Lower leg skin (tissue), 4 donors: ENCODE results near the gene AQP12A. TPM values are rescaled to one million over a fixed set of nuclear protein-coding genes. Genes with fewer than 3 reads are reported as not detected.

Source experiments
- DNase-seq, 2 donors: peaks; one replicate each; pipeline ENCODE4 v3.0.0-alpha.2; 2019; ENCODE audit warnings: low spot score in 2 of 2
- H3K4me3 ChIP-seq: fragments of 200-600 bp; sonication (generic); 2 replicates; pipeline ENCODE4 v1.5.1; 2017; ENCODE audit warnings: mild to moderate bottlenecking, low read depth; ENCODE audit not compliant: poor library complexity, severe bottlenecking
- POLR2A ChIP-seq, 2 donors: fragments of 450-650 bp; IDR thresholded peaks; one replicate each; pipeline ENCODE4 v1.6.1; 2016 to 2017; ENCODE audit warnings: antibody characterized with exemption in 2 of 2, mild to moderate bottlenecking in 1 of 2, moderate library complexity in 1 of 2
- WGBS, 2 donors: methylation state at CpG; one replicate each; pipeline ENCODE4 v1.1.5; 2018; 5-methylcytosine and 5-hydroxymethylcytosine counted together
- intact Hi-C: fragments of 100-400 bp; cut with DNase I; formaldehyde crosslinking; loops from one replicate; pipeline ENCODE4 v1.15.0; 2023; ENCODE audit warnings: low total_unique reads
- total RNA-seq, 4 donors: library from RNA; depleted of rRNA; stranded (reverse); fragments of >200 nt; gene quantifications; one replicate each; pipeline ENCODE4 v1.1.0, GENCODE V29; 2016
- TF ChIP-seq, protein P1 (sequence below), 3 donors: fragments of 450-650 bp; IDR thresholded peaks; one replicate each; pipeline ENCODE4 v1.5.1; 2016; ENCODE audit warnings: antibody characterized with exemption in 3 of 3, mild to moderate bottlenecking in 3 of 3, moderate library complexity in 2 of 3

AQP12A gene
- total RNA-seq, 4 donors from 2014 or later: not detected

DNA sequence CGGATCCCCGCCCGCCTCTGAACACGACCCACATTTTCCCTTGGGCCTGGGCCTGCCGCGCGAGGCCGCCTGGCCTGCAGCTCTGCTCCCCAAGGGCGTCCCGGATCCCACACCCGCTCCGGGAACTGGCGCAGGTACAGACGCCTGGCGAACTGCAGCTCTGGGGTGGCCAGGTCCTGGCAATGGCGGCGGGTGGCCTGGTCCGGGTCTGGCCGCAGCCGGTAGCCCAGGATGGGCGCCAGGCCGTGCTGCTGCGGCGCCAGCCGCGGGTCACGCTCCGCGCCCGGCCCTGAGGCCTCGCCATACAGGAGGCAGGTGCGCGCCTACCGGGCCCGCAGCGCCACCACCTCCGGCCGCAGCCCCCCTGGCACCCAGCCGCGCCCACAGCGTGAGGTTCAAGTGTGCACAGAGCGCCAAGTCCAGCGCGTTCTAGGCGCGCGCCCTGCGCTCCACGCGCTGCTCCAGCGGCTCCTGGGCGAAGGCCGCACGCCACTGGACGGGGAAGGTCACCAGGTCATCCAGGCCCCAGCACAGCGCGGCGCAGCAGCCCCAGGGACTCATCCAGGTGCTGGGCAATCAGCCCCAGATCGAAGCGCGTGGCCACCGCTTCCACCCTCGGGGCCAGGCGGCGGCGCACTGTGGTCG is 9.5 kb downstream of the AQP12A start:
- TF ChIP-seq, protein P1, sequence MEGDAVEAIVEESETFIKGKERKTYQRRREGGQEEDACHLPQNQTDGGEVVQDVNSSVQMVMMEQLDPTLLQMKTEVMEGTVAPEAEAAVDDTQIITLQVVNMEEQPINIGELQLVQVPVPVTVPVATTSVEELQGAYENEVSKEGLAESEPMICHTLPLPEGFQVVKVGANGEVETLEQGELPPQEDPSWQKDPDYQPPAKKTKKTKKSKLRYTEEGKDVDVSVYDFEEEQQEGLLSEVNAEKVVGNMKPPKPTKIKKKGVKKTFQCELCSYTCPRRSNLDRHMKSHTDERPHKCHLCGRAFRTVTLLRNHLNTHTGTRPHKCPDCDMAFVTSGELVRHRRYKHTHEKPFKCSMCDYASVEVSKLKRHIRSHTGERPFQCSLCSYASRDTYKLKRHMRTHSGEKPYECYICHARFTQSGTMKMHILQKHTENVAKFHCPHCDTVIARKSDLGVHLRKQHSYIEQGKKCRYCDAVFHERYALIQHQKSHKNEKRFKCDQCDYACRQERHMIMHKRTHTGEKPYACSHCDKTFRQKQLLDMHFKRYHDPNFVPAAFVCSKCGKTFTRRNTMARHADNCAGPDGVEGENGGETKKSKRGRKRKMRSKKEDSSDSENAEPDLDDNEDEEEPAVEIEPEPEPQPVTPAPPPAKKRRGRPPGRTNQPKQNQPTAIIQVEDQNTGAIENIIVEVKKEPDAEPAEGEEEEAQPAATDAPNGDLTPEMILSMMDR (IDR thresholded peaks at IDR 0.05): no peak
- no peak for TF ChIP-seq POLR2A (IDR thresholded peaks at IDR 0.05)
- 60 to 71% methylated on average over 60 to 61 of the region's 67 CpGs for WGBS, 2 donors
- H3K4me3 ChIP-seq: no peak overlapping the region
- intact Hi-C loops: no loop called here
- DNase-seq: no peak

DNA sequence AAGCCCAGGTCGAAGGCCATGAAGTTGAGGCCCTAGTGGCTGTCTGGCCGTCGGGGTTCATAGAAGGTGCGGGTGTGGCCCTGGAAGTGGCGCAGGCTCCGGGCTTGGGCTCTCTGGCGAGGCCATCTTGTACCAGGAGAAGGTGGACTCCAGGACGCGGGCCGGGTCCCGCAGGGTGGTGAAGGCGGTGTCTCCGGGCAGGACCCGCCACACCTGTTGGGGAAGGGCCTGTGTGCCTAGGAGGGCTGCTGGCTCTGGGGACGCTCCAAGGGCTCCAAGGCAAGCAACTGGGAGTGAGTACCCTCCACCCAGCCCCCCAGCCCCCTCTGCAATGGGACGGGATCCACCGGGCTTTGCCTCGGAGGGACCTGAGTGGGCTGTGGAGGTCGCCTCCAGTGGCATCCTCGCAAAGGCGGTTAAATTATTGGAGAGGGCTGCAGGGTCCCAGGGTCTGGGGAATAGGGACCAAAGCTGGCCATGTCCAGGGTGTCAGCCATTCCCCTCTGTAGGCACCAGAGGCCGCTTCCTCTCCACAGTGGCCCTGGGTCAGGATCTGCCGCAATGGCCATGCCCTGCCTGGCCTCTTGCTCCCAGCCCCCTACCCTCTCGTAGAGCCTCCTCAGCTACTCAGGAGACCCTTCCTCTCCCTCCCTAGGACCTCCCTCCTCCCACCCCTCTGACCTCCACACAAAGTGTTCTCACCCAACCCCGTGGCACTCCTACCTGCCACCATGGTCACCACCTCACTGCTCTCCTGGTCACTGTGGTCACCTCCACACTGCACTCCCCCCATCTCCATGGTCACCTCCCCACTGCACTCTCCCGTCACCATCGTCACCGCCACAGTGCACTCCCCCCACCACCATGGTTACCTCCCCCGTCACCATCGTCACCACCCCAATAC is 10.3 kb downstream of the AQP12A start:
- WGBS, 2 donors: 88 to 89% methylated on average over 21 to 29 of the region's 30 CpGs
- no peak for DNase-seq
- intact Hi-C loops: no loop called here

DNA sequence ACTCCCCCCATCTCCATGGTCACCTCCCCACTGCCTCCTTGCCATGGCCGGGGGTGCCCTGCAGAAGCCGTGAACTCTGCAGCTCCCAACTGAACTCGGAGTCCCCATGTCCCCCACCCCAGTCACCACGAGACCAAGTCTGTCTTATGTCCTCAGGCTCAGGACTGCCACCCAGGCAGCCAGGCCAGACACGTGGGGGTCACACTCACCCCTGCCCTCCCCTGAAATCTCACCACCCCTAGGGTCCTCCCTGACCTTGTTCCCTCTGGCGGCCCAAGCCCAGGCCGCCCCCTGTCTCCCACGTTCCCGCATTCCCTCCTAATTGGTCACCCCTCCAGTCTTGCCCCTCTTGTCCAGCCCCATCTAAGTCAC is 11.0 kb downstream of the AQP12A start:
- intact Hi-C loops: no loop called here

More for the DNA sequence above, 10.3 kb downstream of the AQP12A start:
- no peak for TF ChIP-seq POLR2A (IDR thresholded peaks at IDR 0.05)
- TF ChIP-seq, protein P1 (IDR thresholded peaks at IDR 0.05): no peak
- no peak overlapping the region for H3K4me3 ChIP-seq

DNA sequence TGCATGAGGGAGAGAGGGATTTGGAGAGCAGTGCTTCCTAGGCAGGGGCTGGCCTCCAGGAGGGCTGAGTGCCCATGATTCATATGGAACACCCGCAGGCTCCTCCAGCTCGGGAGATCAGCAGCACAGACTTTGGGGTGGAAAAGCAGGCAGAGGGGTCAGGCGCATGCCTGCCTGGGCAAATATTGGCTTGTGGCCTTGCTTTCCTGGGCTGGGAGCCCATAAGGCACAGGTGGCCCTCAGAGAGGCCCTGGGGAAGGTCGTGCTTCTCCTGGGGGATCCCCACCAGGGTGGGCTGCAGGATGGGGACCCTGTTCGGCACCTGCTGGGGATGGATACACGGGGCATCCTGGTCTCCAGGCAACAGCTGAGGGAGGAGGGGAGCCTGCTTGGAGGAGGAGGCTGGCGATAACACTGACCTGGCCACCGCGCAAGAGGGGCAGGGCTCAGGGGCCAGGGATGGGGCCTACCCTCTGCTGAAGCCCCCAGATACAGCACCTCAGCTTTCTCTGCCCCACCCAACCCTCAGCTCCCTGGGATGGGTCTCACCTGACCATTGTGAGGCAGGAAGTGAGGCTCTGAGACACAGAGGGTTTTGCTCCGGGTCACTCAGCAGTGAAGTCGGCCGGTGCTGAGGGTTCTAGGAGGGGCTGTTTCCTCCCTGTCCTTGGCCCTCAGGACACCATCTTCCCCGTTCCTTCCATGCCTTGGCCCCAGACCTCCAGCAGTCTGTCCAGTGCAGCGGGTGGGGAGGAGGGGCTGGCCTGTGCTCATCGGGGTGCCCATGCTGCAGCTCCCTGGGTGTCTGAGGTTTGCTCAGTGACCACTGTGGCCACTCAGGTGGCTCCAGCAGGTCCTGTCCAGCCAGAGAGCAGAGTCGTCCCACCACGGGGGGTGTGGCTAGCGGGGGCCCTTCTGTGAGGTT is 12.0 kb downstream of the AQP12A start:
- no peak overlapping the region for H3K4me3 ChIP-seq
- intact Hi-C loops: no loop called here
- WGBS, 2 donors: 71 to 78% methylated on average over 18 of the region's 18 CpGs
- no peak for TF ChIP-seq POLR2A (IDR thresholded peaks at IDR 0.05)
- TF ChIP-seq, protein P1 (IDR thresholded peaks at IDR 0.05): no peak
- DNase-seq: no peak

More for the DNA sequence above, 11.0 kb downstream of the AQP12A start:
- TF ChIP-seq POLR2A (IDR thresholded peaks at IDR 0.05): no peak
- TF ChIP-seq, protein P1 (IDR thresholded peaks at IDR 0.05): no peak
- no peak for DNase-seq
- H3K4me3 ChIP-seq: no peak overlapping the region
- 80 to 85% methylated on average over 9 of the region's 9 CpGs for WGBS, 2 donors

DNA sequence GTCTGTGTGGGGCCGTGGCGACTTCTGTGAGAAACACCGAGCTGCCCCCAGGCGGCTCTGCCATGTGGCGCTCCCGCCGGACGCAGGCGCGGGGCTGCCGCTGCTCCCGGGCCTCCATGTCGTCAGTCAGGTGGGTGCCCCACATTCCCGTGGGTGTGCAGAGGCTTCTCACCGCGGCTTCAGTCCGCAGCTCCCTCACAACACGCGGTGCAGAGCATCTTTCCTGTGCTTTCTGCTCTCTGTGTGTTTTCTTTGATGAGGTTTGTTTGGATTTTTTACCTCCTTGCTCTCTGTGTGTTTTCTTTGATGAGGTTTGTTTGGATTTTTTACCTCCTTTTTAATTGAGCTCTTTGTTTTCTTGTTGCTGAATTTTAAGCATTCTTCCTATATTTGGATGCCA is 13.0 kb downstream of the AQP12A start:
- WGBS, 2 donors: 58 to 70% methylated on average over 19 of the region's 19 CpGs
- H3K4me3 ChIP-seq: no peak overlapping the region
- intact Hi-C loops: no loop called here
- TF ChIP-seq POLR2A (IDR thresholded peaks at IDR 0.05): no peak
- TF ChIP-seq, protein P1 (IDR thresholded peaks at IDR 0.05): no peak
- DNase-seq: no peak
